OCI-LY7 (cell line): ENCODE results near the gene MCHR1. TPM values are rescaled to one million over a fixed set of nuclear protein-coding genes. Genes with fewer than 3 reads are reported as not detected.

Source experiments
- BruUV-seq: library from RNA; stranded (reverse); fragments of 400-500 nt; replicated peaks from 2 replicates; lab custom pipeline; 2021; lab: Mats Ljungman, UMichigan
- CTCF ChIA-PET: fragments of 300-600 bp; sonication (Branson Sonifier 250); formaldehyde crosslinking; loops from one replicate; lab custom pipeline; 2022; ENCODE audit warnings: antibody characterized with exemption; ENCODE audit not compliant: unreplicated experiment; lab: Charles Lee
- POLR2A ChIA-PET: fragments of 300-600 bp; sonication (Branson Sonifier 250); formaldehyde crosslinking; loops from one replicate; lab custom pipeline; 2022; ENCODE audit warnings: antibody characterized with exemption; lab: Charles Lee
- DNase-seq: peaks from one replicate; pipeline ENCODE4 v3.0.0-alpha.2; 2015; ENCODE audit warnings: low spot score
- H2AFZ ChIP-seq: fragments of 200-600 bp; sonication (generic), shearing (Covaris generic); 2 replicates; pipeline ENCODE4 v1.6.1; 2014; ENCODE audit warnings: mild to moderate bottlenecking, antibody characterized with exemption, low read length, moderate library complexity
- H3K27ac ChIP-seq: fragments of 200-600 bp; sonication (generic); 2 replicates; pipeline ENCODE4 v1.5.1; 2014; ENCODE audit warnings: mixed run types, low read depth, mild to moderate bottlenecking, moderate library complexity, low read length, inconsistent platforms; ENCODE audit not compliant: poor library complexity, severe bottlenecking
- H3K36me3 ChIP-seq: fragments of 200-600 bp; sonication (generic); 2 replicates; pipeline ENCODE4 v1.6.1; 2014; ENCODE audit warnings: mild to moderate bottlenecking, antibody characterized with exemption, low read length, moderate library complexity, mixed read lengths; ENCODE audit not compliant: insufficient read depth
- H3K4me1 ChIP-seq: fragments of 200-600 bp; sonication (generic); 2 replicates; pipeline ENCODE4 v1.5.1; 2014; ENCODE audit warnings: mild to moderate bottlenecking, low read length; ENCODE audit not compliant: insufficient read depth, poor library complexity, severe bottlenecking
- H3K4me2 ChIP-seq: fragments of 200-600 bp; sonication (generic); 2 replicates; pipeline ENCODE4 v1.6.1; 2014; ENCODE audit warnings: mild to moderate bottlenecking, low read length
- H3K4me3 ChIP-seq: fragments of 200-600 bp; sonication (generic); 2 replicates; pipeline ENCODE4 v1.5.1; 2014; ENCODE audit warnings: mild to moderate bottlenecking, low read depth, low read length; ENCODE audit not compliant: poor library complexity, severe bottlenecking
- H3K79me2 ChIP-seq: fragments of 200-600 bp; sonication (generic); 2 replicates; pipeline ENCODE4 v1.6.1; 2016; ENCODE audit warnings: low read depth, mild to moderate bottlenecking, low read length, moderate library complexity, mixed read lengths; ENCODE audit not compliant: insufficient read depth
- H3K9me2 ChIP-seq: fragments of 200-600 bp; sonication (generic); 2 replicates; pipeline ENCODE4 v1.6.1; 2016; ENCODE audit warnings: mild to moderate bottlenecking, low read length, mixed read lengths; ENCODE audit not compliant: insufficient read depth
- H3K9me3 ChIP-seq: fragments of 200-600 bp; sonication (generic); 2 replicates; pipeline ENCODE4 v1.6.1; 2014; ENCODE audit warnings: mild to moderate bottlenecking, mixed run types, low read length, mixed read lengths
- H4K20me1 ChIP-seq: fragments of 200-600 bp; sonication (generic); 2 replicates; pipeline ENCODE4 v1.6.1; 2014; ENCODE audit warnings: mild to moderate bottlenecking, antibody characterized with exemption, low read length, moderate library complexity, mixed read lengths; ENCODE audit not compliant: insufficient read depth
- EZH2phosphoT487 ChIP-seq: fragments of 200-600 bp; sonication (generic); IDR thresholded peaks from 2 replicates; pipeline ENCODE4 v1.6.1; 2018; ENCODE audit warnings: low read depth, borderline replicate concordance, mild to moderate bottlenecking, mixed run types, antibody characterized with exemption, low read length, moderate library complexity, mixed read lengths
- intact Hi-C: fragments of 100-400 bp; cut with micrococcal nuclease; formaldehyde crosslinking; loops from one replicate; pipeline ENCODE4 v1.10.0; 2022; ENCODE audit not compliant: unreplicated experiment
- total RNA-seq, 2 experiments: library from RNA; depleted of rRNA in 1 of 2; stranded (reverse); fragments of >200 nt in 1 of 2; shearing (Covaris generic) in 1 of 2; gene quantifications; 2 replicates each; pipeline ENCODE4 v1.2.3, GENCODE V29; 2014 to 2022
- TF ChIP-seq, protein P1 (sequence below): fragments of 200-600 bp; sonication (generic); conservative IDR thresholded peaks from 2 replicates; pipeline ENCODE4 v1.5.1; 2014; ENCODE audit warnings: mild to moderate bottlenecking, antibody characterized with exemption, low read length, moderate library complexity, mixed read lengths

MCHR1 gene
- total RNA-seq, 2 experiments from 2014 or later = not detected

GRCh38 chr22:40633036-40633435, 46.2 kb upstream of the MCHR1 start:
- Histone ChIP-seq H4K20me1 (peaks cover 5% of the 10 kb centered on the region; the same call in 1 of the 2 replicates), H3K4me3 (no peak overlapping the region), H3K79me2 (peaks cover 72% of the 10 kb centered on the region), H3K4me2 (no peak overlapping the region), H3K36me3 (no peaks in the 10 kb centered on the region), H3K4me1 (peaks cover 18% of the 10 kb centered on the region), H2AFZ (no peak overlapping the region), H3K9me2 (no peaks in the 10 kb centered on the region), H3K27ac (no peak overlapping the region), H3K9me3 (no peaks in the 10 kb centered on the region)
- POLR2A ChIA-PET = interaction anchor here (1.0 to 1.5 kb wide), 3 partner anchors 24 to 99 kb away, joined by 3 read pairs; no protein-coding TSS in a partner anchor
- no TSS peak for BruUV-seq
- intact Hi-C loops = no loop called here
- CTCF ChIA-PET = interaction anchor here (1.4 kb wide), 1 partner anchor 18 kb away, joined by 5 read pairs; no protein-coding TSS in a partner anchor
- no peak for DNase-seq
- TF ChIP-seq, protein P1, sequence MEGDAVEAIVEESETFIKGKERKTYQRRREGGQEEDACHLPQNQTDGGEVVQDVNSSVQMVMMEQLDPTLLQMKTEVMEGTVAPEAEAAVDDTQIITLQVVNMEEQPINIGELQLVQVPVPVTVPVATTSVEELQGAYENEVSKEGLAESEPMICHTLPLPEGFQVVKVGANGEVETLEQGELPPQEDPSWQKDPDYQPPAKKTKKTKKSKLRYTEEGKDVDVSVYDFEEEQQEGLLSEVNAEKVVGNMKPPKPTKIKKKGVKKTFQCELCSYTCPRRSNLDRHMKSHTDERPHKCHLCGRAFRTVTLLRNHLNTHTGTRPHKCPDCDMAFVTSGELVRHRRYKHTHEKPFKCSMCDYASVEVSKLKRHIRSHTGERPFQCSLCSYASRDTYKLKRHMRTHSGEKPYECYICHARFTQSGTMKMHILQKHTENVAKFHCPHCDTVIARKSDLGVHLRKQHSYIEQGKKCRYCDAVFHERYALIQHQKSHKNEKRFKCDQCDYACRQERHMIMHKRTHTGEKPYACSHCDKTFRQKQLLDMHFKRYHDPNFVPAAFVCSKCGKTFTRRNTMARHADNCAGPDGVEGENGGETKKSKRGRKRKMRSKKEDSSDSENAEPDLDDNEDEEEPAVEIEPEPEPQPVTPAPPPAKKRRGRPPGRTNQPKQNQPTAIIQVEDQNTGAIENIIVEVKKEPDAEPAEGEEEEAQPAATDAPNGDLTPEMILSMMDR = no peak
- TF ChIP-seq EZH2phosphoT487 = no peak

GRCh38 chr22:40634119-40634903, 45.0 kb upstream of the MCHR1 start:
- no peaks in the 10 kb centered on the region for H3K9me2 ChIP-seq
- no peak overlapping the region for H3K4me3 ChIP-seq
- no peaks in the 10 kb centered on the region for H3K9me3 ChIP-seq
- H2AFZ ChIP-seq = no peak overlapping the region
- H3K36me3 ChIP-seq = no peaks in the 10 kb centered on the region
- H3K79me2 ChIP-seq = peaks cover 60% of the 10 kb centered on the region
- intact Hi-C loops = no loop called here
- DNase-seq = no peak
- CTCF ChIA-PET = interaction anchor here (1.4 kb wide), 1 partner anchor 16 kb away, joined by 5 read pairs; no protein-coding TSS in a partner anchor
- peak overlapping the region; percentile 82 for H3K4me2 ChIP-seq
- TF ChIP-seq, protein P1 = no peak
- no peak for TF ChIP-seq EZH2phosphoT487
- POLR2A ChIA-PET = interaction anchor here (0.6 to 1.5 kb wide), 8 partner anchors 10 to 283 kb away, joined by 3 to 6 read pairs (median 3); no protein-coding TSS in a partner anchor
- no peak overlapping the region for H3K27ac ChIP-seq
- H3K4me1 ChIP-seq = peaks cover 21% of the 10 kb centered on the region
- H4K20me1 ChIP-seq = 0 out of 2 replicates have a peak, but pooled peaks cover 5% of the 10 kb centered on the region
- no TSS peak for BruUV-seq
